NK-92 (cell line): ENCODE data around the gene HOXC9.

Experiments
- DNase-seq: peaks from one replicate; lab custom pipeline; 2025; ENCODE audit not compliant: unreplicated experiment; lab: John Stamatoyannopoulos, UW

HOXC9 gene

GRCh38 chr12:53963005-53963404 is 37.0 kb upstream of the HOXC9 start:
- no peak for DNase-seq

- no peak for DNase-seq
Measured at GRCh38 chr12:53963434-53964314, 36.3 kb upstream of the HOXC9 start.

DNA sequence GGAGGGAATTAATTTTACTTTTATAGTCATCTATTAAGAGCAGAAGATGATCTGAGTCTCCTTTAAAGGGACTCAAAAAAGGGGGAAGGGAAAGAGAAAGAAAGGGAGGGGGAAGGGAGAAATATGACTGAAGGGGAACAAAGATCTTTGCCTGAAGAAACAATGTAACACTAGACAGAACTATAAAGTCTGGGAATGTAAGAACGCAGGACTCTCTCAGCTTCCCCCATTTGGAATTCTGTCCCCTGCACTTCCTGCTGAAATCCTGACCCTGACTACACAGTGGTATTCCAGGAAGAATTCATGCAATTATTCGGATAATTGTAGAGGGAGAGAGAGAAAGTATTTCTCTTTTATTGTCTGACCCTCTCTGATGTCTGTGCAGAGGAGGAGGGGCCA is 35.6 kb upstream of the HOXC9 start:
- no peak for DNase-seq

DNA sequence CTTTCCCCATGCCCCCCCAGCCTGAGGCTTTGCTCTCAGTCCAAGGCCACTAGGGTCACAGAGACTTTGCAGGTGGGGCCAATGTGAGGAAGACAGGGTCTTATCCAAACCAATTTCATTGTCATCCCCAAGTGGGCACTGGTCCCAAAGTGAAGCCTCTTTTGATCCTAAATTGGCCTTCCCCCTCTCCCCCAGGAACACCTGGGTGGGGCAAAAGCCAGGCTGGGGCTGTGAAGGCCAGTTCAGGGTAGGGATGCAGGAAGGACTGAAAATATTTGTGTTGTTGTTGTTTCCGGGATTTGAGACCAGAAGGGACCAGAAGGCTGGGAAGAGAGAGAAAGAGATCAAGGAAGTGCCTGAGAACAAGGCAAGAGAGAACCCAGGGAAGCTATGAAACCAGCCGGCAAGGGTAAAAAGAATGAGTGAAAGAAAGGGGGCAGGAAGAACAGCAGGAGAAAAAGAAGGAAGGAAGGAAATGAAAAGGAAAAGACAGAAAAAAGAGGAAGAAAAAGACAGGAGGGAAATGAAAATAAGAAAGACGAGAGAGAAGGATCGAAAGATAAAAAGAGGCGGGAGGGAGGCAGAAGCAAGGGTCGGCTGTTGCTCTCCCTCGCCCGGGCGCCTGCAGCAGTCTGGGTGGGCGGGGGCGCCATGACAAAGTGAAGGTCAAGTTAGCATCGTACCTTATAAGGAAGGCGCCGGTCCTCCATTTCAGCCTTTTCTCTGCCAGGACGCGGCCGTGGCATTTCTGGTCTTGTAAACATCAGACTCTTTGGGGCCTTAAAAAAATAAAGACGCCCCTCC is 34.5 kb upstream of the HOXC9 start:
- no peak for DNase-seq

DNA sequence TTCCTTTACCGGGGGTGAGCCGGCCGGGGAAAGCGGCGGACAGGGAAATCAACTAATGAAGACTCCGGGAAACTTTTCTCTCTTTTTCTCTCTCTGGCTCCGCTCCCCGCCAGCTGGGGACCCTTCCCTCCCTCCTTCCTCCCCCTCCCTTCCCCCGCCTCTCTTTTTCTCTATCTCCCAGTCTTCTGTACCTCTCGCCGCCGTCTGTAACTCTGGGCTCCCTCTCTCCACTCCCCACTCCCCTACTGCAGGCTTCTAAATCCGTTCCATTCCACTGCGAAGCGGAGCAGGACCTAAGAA is 33.9 kb upstream of the HOXC9 start:
- no peak for DNase-seq

- DNase-seq: no peak
Measured at GRCh38 chr12:53966385-53967133, 33.4 kb upstream of the HOXC9 start.

- no peak for DNase-seq
Measured at GRCh38 chr12:53967421-53967925, 32.5 kb upstream of the HOXC9 start.

DNA sequence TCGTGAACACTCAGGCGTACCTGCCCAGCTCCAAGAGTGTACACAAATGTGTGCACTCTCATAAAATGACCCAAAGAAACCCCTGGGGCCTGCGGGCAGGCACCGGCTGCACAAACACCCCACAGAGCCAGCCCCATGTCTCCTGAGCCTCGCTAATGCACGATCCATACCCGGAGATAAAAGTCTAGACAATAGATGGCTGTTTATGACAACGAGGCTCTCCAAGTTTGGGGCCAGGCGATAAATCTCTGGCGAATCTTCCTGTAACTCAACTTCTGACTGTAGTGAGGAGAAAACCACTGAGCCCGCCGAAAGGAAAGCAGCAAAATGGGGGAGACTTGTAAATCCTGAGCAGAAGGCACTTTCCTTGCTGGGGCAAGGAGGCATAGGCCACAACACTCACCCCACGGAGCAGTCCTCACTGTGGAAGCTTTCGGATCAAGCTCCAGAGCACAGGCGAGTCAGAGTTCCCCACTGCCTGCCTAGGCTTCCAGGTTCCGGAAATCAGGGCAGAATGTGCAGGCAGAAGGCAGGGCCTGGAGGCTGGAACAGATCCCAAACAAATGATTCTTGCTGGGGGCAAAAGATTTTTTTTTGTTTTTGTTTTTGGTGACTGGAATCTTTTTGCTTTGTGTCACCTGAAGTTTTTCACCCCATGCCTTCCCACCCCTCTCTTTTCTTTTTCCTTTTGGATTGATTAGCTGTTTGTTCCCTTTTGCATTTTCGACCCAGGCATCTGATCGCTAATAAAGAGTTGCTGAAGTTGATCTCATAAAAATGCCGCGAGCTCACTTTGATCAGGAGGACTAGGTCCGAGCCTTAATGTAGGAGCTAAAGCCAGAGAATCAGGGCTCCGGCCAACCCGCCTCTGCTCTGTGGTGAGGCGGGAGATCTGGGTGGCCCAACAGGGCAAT is 31.5 kb upstream of the HOXC9 start:
- DNase-seq: no peak

- no peak for DNase-seq
Measured at GRCh38 chr12:53969588-53970259, 30.2 kb upstream of the HOXC9 start.

GRCh38 chr12:53970451-53970850 is 29.5 kb upstream of the HOXC9 start:
- DNase-seq: no peak

- DNase-seq: no peak
Measured at GRCh38 chr12:53971129-53971528, 28.8 kb upstream of the HOXC9 start.

- DNase-seq: no peak
Measured at GRCh38 chr12:53971686-53972085, 28.3 kb upstream of the HOXC9 start.

- DNase-seq: no peak
Measured at GRCh38 chr12:53972152-53972702, 27.7 kb upstream of the HOXC9 start.

DNA sequence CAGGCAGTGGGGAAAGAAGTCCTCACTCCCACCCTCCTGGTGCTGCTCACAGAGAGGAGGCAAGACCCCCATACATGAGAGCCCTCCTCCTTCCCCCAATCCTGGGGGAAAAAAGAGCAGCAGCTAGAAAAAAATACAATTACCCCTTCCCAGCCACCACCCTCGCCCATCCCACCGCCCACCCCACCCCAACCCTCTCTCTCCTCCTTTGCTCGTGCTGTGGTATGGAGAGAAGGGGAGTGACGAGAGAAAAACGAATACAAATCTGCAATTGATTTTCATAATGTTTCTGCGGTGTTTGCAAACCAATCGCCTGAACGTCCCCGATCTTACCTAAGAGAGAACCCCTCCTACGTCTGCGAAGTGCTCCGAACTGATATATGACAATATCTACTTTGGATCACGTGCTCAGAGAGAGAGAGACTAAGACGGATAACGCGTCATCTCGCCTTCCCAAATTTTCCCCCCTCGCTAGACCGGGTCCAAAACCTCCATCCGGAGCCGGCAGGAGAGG is 27.2 kb upstream of the HOXC9 start, which contains the start of gene HOXC11:
TSS of gene HOXC11 (plus strand) at position 405 of the 514 bp plus-strand sequence. CDS start 116 bp downstream, outside the sequence.
- no peak for DNase-seq

GRCh38 chr12:53973236-53974042 is 26.5 kb upstream of the HOXC9 start:
- DNase-seq: no peak

DNA sequence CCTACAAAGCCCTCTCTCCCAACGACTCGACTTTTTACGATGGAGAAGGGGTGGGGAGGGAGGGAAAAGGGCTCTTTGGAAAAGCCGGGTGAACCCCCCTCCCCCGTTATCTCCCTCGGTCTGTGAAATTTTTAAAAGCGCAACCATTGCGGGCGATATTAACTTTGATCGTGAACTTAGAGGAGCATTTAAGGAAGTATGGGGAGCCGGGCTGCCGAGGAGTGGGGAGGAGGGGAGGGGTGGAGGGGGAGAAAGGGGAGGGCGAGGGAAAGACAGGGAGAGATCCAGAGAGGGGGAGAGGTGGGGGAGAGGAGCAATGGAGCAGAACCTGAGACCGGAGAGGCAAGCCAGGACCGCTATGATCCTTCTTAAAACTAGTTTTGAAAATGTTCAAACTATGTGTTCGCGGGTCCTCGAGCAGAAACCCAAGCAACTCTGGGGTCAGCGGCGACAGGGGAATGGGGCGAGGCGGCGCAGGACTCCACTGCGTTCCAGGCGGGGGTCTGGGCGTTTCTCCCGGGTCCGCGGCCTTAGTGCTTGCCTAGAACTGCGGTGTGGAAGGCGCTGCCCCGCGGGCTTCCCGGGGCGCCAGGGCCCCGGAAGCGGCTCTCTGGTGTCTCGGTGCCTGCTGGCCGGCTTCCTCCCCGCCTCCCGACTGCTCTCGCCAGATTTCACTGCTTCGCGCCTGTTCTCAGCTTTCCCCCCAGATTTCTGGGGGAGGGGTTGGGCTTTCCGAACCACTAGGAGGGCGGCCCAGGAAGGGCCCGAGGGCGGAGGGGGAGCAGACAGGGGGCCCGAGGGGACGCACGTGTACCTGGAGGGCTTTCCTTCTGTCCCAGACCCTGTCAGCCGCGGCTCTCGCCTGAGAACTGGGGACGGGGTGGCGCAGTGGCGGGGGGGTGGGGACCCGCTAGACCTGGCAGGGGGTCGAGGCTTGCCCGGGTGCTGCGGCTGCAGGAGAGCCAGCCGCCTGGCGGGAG is 25.6 kb upstream of the HOXC9 start, which contains the start of gene HOTAIR:
TSS of gene HOTAIR (minus strand) at position 871 of the 980 bp plus-strand sequence.
- no peak for DNase-seq

- DNase-seq: no peak
Measured at GRCh38 chr12:53975064-53975471, 24.9 kb upstream of the HOXC9 start.
